HG03442 (cell line): ENCODE data around the gene YIPF2.
"Not testable (repeated sequence)": the region's sequence is repeated elsewhere in the genome, so short reads cannot be mapped to it uniquely, and the experiment has no call there.

Source experiments
- ATAC-seq: cut with Tn5 transposase; IDR thresholded peaks from one replicate; pipeline ENCODE4 v1.9.1; 2021; ENCODE audit warnings: mild to moderate bottlenecking, moderate library complexity; ENCODE audit not compliant: unreplicated experiment

Gene YIPF2

GRCh38 chr19:10928563-10929401, at the start of gene YIPF2, which contains the start of gene TIMM29:
TSS of gene YIPF2 (minus strand) at chr19:10928639. CDS start at chr19:10928410, 229 bp downstream.
TSS of gene TIMM29 (plus strand) at chr19:10928811. CDS start at chr19:10928823, 12 bp downstream.
- peak; percentile 77 for ATAC-seq

- ATAC-seq: no peak
Observed at GRCh38 chr19:10977742-10978092, 49.3 kb upstream of the YIPF2 start.

GRCh38 chr19:10976131-10976892, 47.9 kb upstream of the YIPF2 start:
- no peak for ATAC-seq

GRCh38 chr19:10975374-10976130, 47.1 kb upstream of the YIPF2 start:
- ATAC-seq: no peak

GRCh38 chr19:10971107-10971726, 42.8 kb upstream of the YIPF2 start:
- no peak for ATAC-seq

GRCh38 chr19:10968527-10969135, 40.2 kb upstream of the YIPF2 start:
- no peak for ATAC-seq

- no peak for ATAC-seq
Observed at GRCh38 chr19:10966809-10967208, 38.4 kb upstream of the YIPF2 start.

- ATAC-seq: no peak
Observed at GRCh38 chr19:10965398-10965797, 37.0 kb upstream of the YIPF2 start.

GRCh38 chr19:10964903-10965302, 36.5 kb upstream of the YIPF2 start:
- no peak for ATAC-seq

- no peak for ATAC-seq
Observed at GRCh38 chr19:10963865-10964264, 35.4 kb upstream of the YIPF2 start.

GRCh38 chr19:10962863-10963262, 34.4 kb upstream of the YIPF2 start:
- no peak for ATAC-seq

- peak; percentile 27 for ATAC-seq
Observed at GRCh38 chr19:10961073-10961860, 32.8 kb upstream of the YIPF2 start.

GRCh38 chr19:10960314-10961072, 32.1 kb upstream of the YIPF2 start, which contains the start of gene SMARCA4:
TSS of gene SMARCA4 (plus strand) at chr19:10961030. CDS start at chr19:10984152, 23,122 bp downstream.
- ATAC-seq: peak; percentile 70

GRCh38 chr19:10959277-10959968, 31.0 kb upstream of the YIPF2 start:
- not testable (repeated sequence) for ATAC-seq

- no peak for ATAC-seq
Observed at GRCh38 chr19:10952809-10953208, 24.4 kb upstream of the YIPF2 start.

- no peak for ATAC-seq
Observed at GRCh38 chr19:10946958-10947657, 18.7 kb upstream of the YIPF2 start.

GRCh38 chr19:10945264-10945663, 16.8 kb upstream of the YIPF2 start:
- no peak for ATAC-seq
